HG03066 (cell line): ENCODE results near the gene DLX3.

Experiments used
- ATAC-seq: cut with Tn5 transposase; IDR thresholded peaks from one replicate; pipeline ENCODE4 v1.9.1; 2021; ENCODE audit warnings: low read depth; ENCODE audit not compliant: unreplicated experiment

The DLX3 gene

GRCh38 chr17:50026046-50026675 lies 31.1 kb upstream of the DLX3 start:
- no peak for ATAC-seq

DNA sequence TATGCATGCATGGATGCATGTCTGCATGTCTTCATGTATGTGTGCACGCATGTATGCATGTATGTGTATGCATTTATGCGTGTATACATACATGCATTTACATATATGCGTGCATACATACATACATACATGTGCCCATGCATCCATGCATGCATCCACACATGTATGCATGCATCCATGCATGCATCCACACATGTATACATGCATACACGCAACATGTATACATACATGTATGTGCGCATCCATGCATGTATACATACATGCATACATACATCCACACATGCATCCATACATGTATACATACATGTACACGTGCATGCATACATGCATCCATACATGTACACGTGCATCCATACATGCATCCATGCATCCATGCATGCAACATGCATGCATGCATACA lies 29.8 kb upstream of the DLX3 start:
- no peak for ATAC-seq

DNA sequence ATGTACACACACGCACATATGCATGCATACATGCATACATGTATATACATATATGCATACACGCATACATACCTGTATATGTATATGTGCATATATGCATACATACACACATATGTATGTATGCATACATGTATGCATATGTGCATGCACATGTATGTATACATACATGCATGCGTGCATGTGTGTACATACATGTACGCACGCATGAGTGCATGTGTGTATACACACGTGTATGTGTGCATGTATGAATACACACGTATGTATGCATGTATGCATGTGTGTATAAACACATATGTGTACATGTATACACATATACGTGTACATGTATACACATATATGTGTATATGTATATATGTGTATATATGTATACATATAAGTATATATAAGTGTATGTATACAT lies 28.5 kb upstream of the DLX3 start:
- no peak for ATAC-seq

DNA sequence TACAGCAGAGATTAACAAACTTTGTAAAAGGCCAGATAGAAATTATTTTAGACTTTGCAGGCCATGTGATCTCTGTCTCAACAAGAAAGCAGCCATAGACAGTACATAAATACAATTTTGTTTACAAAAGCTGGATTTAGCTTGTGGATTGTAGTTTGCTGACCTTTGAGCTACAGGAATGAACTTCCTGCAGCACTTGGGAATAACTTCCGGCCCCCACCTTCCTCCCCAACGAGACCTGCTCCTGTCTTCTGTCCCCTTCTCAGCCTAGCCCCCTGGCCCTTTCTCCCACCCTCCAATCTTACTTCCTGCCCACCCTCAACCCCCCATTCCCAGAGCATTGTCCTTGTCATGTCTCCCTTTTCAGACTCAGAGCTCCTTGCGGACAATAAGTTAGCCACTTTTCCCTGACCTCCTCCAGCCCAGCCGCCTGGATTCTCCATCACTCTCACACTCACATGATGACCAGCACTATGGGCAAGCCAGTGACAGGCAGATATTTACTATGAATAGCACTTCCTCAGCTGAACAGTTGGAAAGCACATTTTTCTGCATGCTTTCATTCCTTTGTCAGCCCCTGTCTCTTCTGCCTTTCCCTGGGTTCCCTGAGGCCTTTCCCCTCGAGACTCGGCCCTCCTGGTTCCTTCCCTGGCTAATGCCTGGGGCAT lies 27.6 kb upstream of the DLX3 start:
- no peak for ATAC-seq

DNA sequence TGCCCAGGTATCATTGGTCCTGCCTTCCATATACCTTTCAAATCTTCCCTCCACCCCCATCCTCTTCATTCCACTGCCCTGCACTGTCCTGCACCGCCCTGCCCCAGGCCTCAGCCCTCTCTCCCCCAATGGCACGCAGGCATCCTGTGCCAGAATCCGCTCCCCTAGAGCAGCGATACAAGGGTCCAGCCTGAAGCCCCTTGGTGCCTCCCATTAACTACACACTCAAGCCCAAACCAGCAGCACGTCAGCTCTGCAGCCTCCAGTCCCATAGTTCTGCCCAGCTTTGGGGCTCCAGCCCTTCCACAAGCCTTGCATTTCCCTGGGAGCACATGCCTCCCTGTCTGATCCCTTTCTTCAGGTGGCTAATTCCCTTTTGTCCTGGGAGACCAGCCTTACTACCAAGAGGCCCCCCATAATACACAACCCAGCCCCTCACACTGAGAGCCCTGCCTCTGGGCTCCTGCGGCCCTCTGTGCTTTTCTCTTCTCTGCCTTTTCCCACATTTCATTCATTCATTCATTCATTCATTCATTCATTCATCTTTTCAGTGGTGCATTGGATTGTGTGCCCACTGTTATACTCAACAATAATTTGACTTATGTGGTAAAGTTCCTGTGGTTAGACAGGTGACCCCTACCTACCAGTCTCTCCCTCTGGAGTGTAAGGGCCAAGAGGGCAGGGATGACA lies 26.8 kb upstream of the DLX3 start:
- no peak for ATAC-seq

GRCh38 chr17:50020841-50021599 lies 26.0 kb upstream of the DLX3 start:
- no peak for ATAC-seq

- ATAC-seq = no peak
These were observed 23.9 kb upstream of the DLX3 start for GRCh38 chr17:50018909-50019308.

DNA sequence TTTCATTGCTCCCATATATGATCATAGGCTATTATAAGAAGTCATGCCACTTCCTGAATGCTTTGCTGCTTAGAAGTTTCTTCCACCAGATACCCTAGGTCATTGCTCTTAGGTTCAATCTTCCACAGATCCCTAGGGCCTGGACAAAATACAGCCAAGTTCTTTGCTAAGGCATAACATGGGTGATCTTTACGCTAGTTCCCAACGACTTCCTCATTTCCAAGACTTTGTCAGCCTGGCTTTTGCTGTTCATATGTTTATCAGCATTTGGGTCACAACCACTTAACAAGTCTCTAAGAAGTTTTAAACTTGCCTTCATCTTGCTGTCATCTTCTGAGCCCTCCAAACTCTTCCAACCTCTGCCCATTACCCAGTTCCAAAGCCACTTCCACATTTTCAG lies 20.1 kb upstream of the DLX3 start:
- no peak for ATAC-seq

GRCh38 chr17:50014471-50015088 lies 19.6 kb upstream of the DLX3 start:
- no peak for ATAC-seq

DNA sequence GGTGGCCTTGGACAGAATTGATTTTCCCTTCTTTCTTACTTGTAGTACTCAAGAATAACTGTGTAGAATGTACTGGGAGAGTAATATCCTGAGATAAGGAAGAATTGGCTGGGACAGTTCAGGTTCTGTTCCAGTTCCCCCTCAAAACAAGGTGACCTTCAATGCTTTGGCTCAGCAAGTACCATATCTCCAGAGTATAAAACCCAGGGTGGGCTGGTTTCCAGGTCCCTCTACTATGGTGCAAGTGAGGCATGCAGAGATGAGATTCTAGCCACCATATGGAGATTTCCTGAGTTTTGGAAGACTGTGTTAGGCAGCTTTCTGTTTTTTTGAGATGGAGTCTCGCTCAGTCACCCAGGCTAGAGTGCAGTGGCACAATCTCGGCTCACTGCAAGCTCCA lies 18.1 kb upstream of the DLX3 start:
- no peak for ATAC-seq

GRCh38 chr17:50009282-50009681 lies 14.3 kb upstream of the DLX3 start:
- no peak for ATAC-seq

DNA sequence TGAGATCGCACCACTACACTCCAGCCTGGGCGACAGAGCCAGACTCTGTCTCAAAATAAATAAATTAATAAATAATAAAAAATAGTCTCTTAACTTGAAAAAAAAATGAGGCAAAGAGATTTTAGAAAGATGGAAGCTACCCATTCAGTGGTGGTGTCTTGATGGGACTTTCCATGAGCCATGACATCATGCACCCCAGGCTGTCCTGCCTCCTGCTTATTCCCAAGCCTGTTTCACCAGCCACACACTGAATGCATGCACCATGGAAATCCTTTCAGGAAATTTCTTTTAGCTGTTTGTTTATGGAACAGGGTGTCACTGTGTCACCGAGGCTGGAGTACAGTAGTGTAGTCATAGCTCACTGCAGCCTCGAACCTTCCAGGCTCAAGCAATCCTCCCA lies 8.9 kb upstream of the DLX3 start:
- ATAC-seq = no peak

GRCh38 chr17:49998836-49999511 lies 4.0 kb upstream of the DLX3 start:
- ATAC-seq = no peak

DNA sequence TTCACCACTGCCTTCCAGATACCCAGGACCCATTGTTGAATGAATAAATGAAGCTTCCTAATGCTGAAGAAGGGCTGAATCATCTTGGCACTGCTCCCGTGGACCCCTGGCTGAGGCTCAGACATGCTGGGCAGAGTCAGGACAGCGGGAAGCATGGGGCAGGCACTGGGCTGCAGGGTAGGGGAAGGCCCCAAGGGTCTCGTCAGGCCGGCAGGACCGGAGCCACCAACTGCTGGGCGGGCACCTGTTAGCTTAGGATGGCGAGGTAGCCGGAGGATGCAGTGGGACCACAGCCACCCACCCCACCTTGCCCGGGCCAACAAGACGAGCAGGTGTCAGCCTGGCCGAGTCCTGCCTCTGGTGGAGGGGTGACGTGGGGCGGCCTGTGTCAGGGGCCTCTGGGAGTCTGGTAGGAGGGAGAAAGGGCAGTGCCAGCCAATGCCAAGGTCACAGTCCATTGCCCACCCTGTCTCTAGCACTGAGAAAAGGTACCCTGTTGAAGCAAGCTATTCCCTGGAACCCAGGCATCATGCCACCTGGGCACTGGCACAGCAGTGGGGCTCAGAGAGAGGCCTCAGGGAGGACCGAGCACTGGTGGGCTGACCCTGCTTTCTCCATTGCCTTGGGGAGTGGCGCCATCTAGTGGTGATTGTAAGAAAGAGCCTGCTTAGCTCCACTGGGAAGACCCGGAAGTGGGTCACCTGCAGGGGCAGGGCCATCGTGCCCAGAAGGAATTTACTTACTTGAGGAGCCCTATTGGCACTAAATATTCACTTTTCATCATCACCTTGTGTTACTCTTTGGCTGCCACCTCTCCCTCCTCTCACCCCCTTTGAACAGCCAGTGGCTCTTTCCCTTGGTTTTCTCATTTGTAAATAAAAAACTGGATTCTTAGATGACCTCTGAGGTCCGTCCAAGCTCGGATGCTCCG lies 3.0 kb upstream of the DLX3 start:
- peak; percentile 56 for ATAC-seq

DNA sequence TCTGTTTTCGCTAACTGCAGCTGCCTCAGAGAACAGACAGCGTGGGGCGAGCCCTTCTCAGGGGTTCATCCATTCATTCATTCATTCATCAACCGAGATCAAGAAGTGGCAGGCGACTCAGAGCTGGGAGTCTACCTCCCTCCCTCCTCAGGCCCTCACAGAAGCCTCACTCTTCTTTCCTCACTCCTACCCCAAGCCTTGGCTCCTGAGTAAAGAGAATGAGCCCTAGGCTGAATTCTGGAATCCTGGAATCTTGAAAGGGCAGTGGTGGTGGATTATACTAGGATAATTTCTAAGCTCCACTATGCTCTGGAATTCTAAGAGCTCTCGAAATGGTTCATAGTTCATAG lies 2.3 kb upstream of the DLX3 start:
- ATAC-seq = no peak

GRCh38 chr17:49996495-49997300 lies 1.7 kb upstream of the DLX3 start:
- no peak for ATAC-seq

DNA sequence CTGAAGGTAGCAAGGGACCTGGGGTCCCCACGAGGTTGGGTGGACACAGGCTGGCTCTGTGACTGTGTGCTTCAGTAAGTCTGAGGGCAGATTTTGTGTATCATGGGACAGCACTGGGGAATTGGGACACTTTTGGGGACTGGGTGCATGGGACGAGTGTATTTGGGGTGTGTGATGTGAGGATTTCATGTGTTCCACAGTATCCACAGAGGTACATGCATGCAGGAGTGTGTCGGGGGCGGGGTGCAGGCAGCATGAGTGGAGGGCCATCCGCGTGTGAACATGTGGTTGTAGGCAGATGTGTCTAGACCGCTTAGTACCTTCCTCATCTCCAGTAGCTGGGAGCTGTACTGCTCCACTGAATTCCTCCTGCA lies 1.1 kb upstream of the DLX3 start:
- ATAC-seq = no peak
